Prostate gland (tissue), 2 donors: ENCODE measurements around the gene MAP4K2. TPM values are rescaled to one million over a fixed set of nuclear protein-coding genes. Genes with fewer than 3 reads are reported as not detected.

Experiments
- DNase-seq: peaks from one replicate; pipeline ENCODE4 v3.0.0-alpha.2; 2019; ENCODE audit warnings: low spot score
- H3K27ac ChIP-seq, 2 donors: fragments of 200-600 bp; sonication (generic); 2 replicates each; pipeline ENCODE4 v1.5.1; 2017 to 2019
- H3K27me3 ChIP-seq: fragments of 200-600 bp; sonication (generic); replicated peaks from 2 replicates; pipeline ENCODE4 v1.5.1; 2019; ENCODE audit not compliant: insufficient read depth
- H3K36me3 ChIP-seq, 2 donors: fragments of 200-600 bp; sonication (generic); 1 replicate in 1 of 2; 2 replicates in 1 of 2; pipeline versions ENCODE4 v1.5.1 to v1.8.1; 2017 to 2019
- H3K4me1 ChIP-seq: fragments of 200-600 bp; sonication (generic); replicated peaks from 2 replicates; pipeline ENCODE4 v1.5.1; 2019
- H3K4me3 ChIP-seq, 2 donors: fragments of 200-600 bp; sonication (generic); 2 replicates each; pipeline ENCODE4 v1.5.1; 2017 to 2019
- H3K9me3 ChIP-seq: fragments of 200-600 bp; sonication (generic); 2 replicates; pipeline ENCODE4 v1.5.1; 2017
- CTCF ChIP-seq, 4 experiments: fragments of 200-600 bp in 2 of 4; fragments of 450-650 bp in 2 of 4; sonication (generic) in 2 of 4; IDR thresholded peaks; 1 replicate in 3 of 4; 2 replicates in 1 of 4; pipeline ENCODE4 v1.5.1; 2016 to 2019; ENCODE audit warnings: antibody characterized with exemption in 4 of 4, mild to moderate bottlenecking in 2 of 4, moderate library complexity in 2 of 4
- POLR2A ChIP-seq: fragments of 450-650 bp; IDR thresholded peaks from one replicate; pipeline ENCODE4 v1.6.1; 2016; ENCODE audit warnings: antibody characterized with exemption, mild to moderate bottlenecking
- POLR2AphosphoS5 ChIP-seq: sonication (generic); formaldehyde crosslinking; IDR thresholded peaks from one replicate; pipeline ENCODE4 v1.6.1; 2017; ENCODE audit warnings: antibody characterized with exemption
- WGBS: methylation state at CpG from one replicate; pipeline ENCODE4 v1.1.5; 2018; 5-methylcytosine and 5-hydroxymethylcytosine counted together
- intact Hi-C: fragments of 100-400 bp; cut with DNase I; formaldehyde crosslinking; loops from one replicate; pipeline ENCODE4 v1.14.2; 2022
- total RNA-seq, 2 donors: library from RNA; depleted of rRNA; stranded (reverse); fragments of >200 nt; gene quantifications; one replicate each; pipeline ENCODE4 v1.1.0, GENCODE V29; 2016

MAP4K2 gene
- total RNA-seq, 2 donors from 2014 or later = 10.7 to 35.8 TPM

DNA sequence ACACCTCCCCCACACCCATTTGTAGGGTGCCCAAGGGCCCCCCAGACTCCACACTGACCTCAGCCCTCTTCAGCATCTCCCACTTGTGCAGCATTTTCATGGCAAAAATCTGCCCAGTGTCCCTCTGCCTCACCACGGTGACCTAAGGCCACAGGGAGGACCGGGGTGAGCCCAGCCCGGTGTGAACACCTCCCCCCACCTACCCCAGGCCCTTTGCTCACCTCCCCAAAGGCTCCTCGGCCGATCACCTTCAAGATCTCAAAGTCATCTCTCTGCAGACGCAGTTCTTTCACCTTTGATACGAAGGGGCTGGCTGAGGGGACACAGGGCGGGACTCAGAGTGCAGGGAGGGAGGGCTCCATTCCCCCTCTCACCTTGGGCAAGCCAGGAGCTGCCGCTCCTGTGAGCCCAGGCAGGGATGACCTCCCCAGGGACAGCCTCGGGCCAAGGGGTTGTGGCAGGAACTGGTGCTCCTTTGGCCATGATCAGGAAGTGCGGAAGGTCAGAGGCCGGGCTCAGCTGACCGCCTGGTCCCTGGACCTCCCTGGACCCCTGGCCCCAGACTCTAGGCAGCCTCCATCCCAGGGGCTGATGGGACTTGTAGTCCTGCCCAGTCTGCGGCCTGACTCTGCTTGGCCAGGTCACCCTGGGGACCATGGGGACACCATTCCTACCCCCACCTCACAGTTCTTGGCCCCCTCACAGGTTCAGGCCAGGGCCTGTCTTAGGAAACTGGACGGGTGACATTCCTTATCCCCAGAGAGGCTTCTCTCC, 38.8 kb upstream of the MAP4K2 start:
- intact Hi-C loops = no loop called here
- H3K27ac ChIP-seq = peak overlapping the region; percentile 89 to 90
- no peaks in the 10 kb centered on the region for H3K9me3 ChIP-seq
- TF ChIP-seq POLR2A = no peak
- peaks cover 10% of the 10 kb centered on the region for H3K4me1 ChIP-seq
- H3K27me3 ChIP-seq = no peaks in the 10 kb centered on the region
- peak overlapping the region in 1 of 2 donors; percentile 65 for H3K4me3 ChIP-seq
- peaks cover 0 to 4% of the 10 kb centered on the region in 2 donors for H3K36me3 ChIP-seq
- WGBS = 60% methylated on average over 15 of the region's 15 CpGs
- peak; percentile 57 for DNase-seq

GRCh38 chr11:64839887-64840782, 37.1 kb upstream of the MAP4K2 start:
- H3K27ac ChIP-seq = no peak overlapping the region

GRCh38 chr11:64839335-64839734, 36.3 kb upstream of the MAP4K2 start:
- Histone ChIP-seq H3K27ac (no peak overlapping the region), H3K4me1 (peaks cover 10% of the 10 kb centered on the region), H3K9me3 (no peaks in the 10 kb centered on the region), H3K36me3 (peaks cover 0 to 4% of the 10 kb centered on the region in 2 donors), H3K27me3 (no peaks in the 10 kb centered on the region), H3K4me3 (no peak overlapping the region)
- no peak for DNase-seq
- TF ChIP-seq CTCF (IDR thresholded peaks at IDR 0.05) (no peak), POLR2A (no peak), POLR2AphosphoS5 (no peak)
- WGBS = 88% methylated on average over 13 of the region's 13 CpGs
- intact Hi-C loops = no loop called here

More at GRCh38 chr11:64839887-64840782, 37.1 kb upstream of the MAP4K2 start:
- intact Hi-C loops = no loop called here
- Histone ChIP-seq H3K36me3 (peaks cover 0 to 4% of the 10 kb centered on the region in 2 donors), H3K27me3 (no peaks in the 10 kb centered on the region), H3K9me3 (no peaks in the 10 kb centered on the region), H3K4me3 (no peak overlapping the region), H3K4me1 (peaks cover 10% of the 10 kb centered on the region)
- WGBS = 90% methylated on average over 24 of the region's 24 CpGs
- DNase-seq = no peak
- TF ChIP-seq POLR2AphosphoS5 (no peak), CTCF (IDR thresholded peaks at IDR 0.05) (no peak), POLR2A (no peak)

- DNase-seq = no peak
- TF ChIP-seq CTCF (IDR thresholded peaks at IDR 0.05) = no peak
- TF ChIP-seq POLR2A = no peak
- TF ChIP-seq POLR2AphosphoS5 = no peak
- peaks cover 0 to 4% of the 10 kb centered on the region in 2 donors for H3K36me3 ChIP-seq
Measured at GRCh38 chr11:64838600-64839334, 35.8 kb upstream of the MAP4K2 start.

DNA sequence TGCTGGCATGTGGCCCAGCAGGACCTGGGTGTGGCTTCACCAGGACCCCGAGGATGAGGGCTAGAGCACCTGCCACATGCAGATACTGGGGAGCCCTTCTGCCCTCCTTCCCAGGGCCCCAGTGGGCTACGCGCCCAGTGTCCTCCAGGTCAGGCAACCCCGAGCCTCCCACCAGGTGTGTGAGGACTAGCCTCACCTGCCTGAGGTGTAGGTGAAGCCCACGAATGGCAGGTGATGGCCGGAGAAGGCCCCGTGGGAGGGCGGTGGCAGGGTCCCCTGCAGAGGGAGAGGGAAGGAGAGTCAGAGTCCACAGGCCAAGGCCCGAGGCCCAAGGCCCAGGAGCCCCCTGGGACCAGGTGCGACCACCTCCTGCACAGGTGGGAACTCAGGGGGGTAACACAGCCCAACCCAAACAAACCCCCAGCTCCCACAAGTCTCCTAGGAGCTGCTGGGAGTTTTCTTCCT, 34.9 kb upstream of the MAP4K2 start:
- DNase-seq = no peak
- Histone ChIP-seq H3K27ac (no peak overlapping the region), H3K9me3 (no peaks in the 10 kb centered on the region), H3K4me1 (peaks cover 10% of the 10 kb centered on the region), H3K27me3 (no peaks in the 10 kb centered on the region), H3K4me3 (no peak overlapping the region), H3K36me3 (peaks cover 4 to 6% of the 10 kb centered on the region in 2 donors)
- intact Hi-C loops = no loop called here
- TF ChIP-seq POLR2AphosphoS5 = no peak
- no peak for TF ChIP-seq CTCF (IDR thresholded peaks at IDR 0.05)
- no peak for TF ChIP-seq POLR2A
- WGBS = 90% methylated on average over 6 of the region's 10 CpGs

More at GRCh38 chr11:64838600-64839334, 35.8 kb upstream of the MAP4K2 start:
- H3K9me3 ChIP-seq = no peaks in the 10 kb centered on the region
- WGBS = 91% methylated on average over 28 of the region's 28 CpGs
- H3K4me3 ChIP-seq = no peak overlapping the region
- intact Hi-C loops = no loop called here
- no peaks in the 10 kb centered on the region for H3K27me3 ChIP-seq
- H3K27ac ChIP-seq = no peak overlapping the region
- H3K4me1 ChIP-seq = peaks cover 10% of the 10 kb centered on the region
